Fibroblast of lung (primary cell): ENCODE data around the gene CACNA2D3. TPM values are rescaled to one million over a fixed set of nuclear protein-coding genes. Genes with fewer than 3 reads are reported as not detected.

Experiments used
- DNase-seq, 2 donors: peaks; one replicate each; pipeline versions ENCODE4 v3.0.0 to v3.0.0-alpha.2; 2010; ENCODE audit warnings: low read depth in 2 of 2
- H2AFZ ChIP-seq: 2 replicates; pipeline ENCODE4 v1.5.1; 2012; ENCODE audit warnings: low read length, control low read depth, inconsistent platforms
- H3K27ac ChIP-seq: 2 replicates; pipeline ENCODE4 v1.5.1; 2011; ENCODE audit warnings: low read length, control low read depth; ENCODE audit not compliant: insufficient read depth
- H3K27me3 ChIP-seq: 2 replicates; pipeline ENCODE4 v1.5.1; 2011; ENCODE audit warnings: mild to moderate bottlenecking, low read length; ENCODE audit not compliant: control insufficient read depth, insufficient read depth
- H3K36me3 ChIP-seq: 2 replicates; pipeline ENCODE4 v1.5.1; 2011; ENCODE audit warnings: low read length; ENCODE audit not compliant: control insufficient read depth, insufficient read depth
- H3K4me1 ChIP-seq: 2 replicates; pipeline ENCODE4 v1.5.1; 2011; ENCODE audit warnings: low read length; ENCODE audit not compliant: control insufficient read depth, insufficient read depth; ENCODE audit errors: extremely low read depth
- H3K4me2 ChIP-seq: 2 replicates; pipeline ENCODE4 v1.5.1; 2011; ENCODE audit warnings: low read length, control low read depth; ENCODE audit not compliant: insufficient read depth; ENCODE audit errors: extremely low read depth
- H3K4me3 ChIP-seq, 4 experiments: fragments of 200-600 bp in 1 of 4; sonication (generic) in 1 of 4; replicated peaks in 1 of 4; 2 replicates each; pipeline ENCODE4 v1.5.1; 2011 to 2016; ENCODE audit warnings: low read length in 4 of 4, low read depth in 3 of 4, mild to moderate bottlenecking in 3 of 4, control low read depth in 2 of 4, inconsistent platforms in 1 of 4, mixed read lengths in 1 of 4; ENCODE audit not compliant: insufficient read depth in 1 of 4; ENCODE audit errors: control extremely low read depth in 1 of 4
- H3K79me2 ChIP-seq: 2 replicates; pipeline ENCODE4 v1.5.1; 2012; ENCODE audit warnings: mild to moderate bottlenecking, low read length, inconsistent platforms; ENCODE audit not compliant: control insufficient read depth, insufficient read depth
- H3K9ac ChIP-seq: 2 replicates; pipeline ENCODE4 v1.5.1; 2011; ENCODE audit warnings: mild to moderate bottlenecking, low read length, control low read depth; ENCODE audit not compliant: insufficient read depth
- H3K9me3 ChIP-seq: 2 replicates; pipeline ENCODE4 v1.5.1; 2012; ENCODE audit warnings: low read depth, low read length; ENCODE audit not compliant: control insufficient read depth, insufficient read depth
- H4K20me1 ChIP-seq: 2 replicates; pipeline ENCODE4 v1.5.1; 2011; ENCODE audit warnings: low read length; ENCODE audit not compliant: control insufficient read depth, insufficient read depth; ENCODE audit errors: extremely low read depth
- CTCF ChIP-seq, 2 donors: IDR thresholded peaks in 1 of 2; conservative IDR thresholded peaks in 1 of 2; 1 replicate in 1 of 2; 2 replicates in 1 of 2; pipeline ENCODE4 v1.5.1; 2011 to 2012; ENCODE audit warnings: low read length in 2 of 2, control low read depth in 1 of 2, inconsistent platforms in 1 of 2, low read depth in 1 of 2, mild to moderate bottlenecking in 1 of 2
- EZH2 ChIP-seq: IDR thresholded peaks from 2 replicates; pipeline ENCODE4 v1.5.1; 2012; ENCODE audit warnings: low read length, control low read depth, mild to moderate bottlenecking; ENCODE audit errors: missing control alignments
- polyA plus RNA-seq, 2 donors: library from polyadenylated mRNA; depleted of rRNA in 1 of 2; stranded (reverse) in 1 of 2; unstranded in 1 of 2; fragments of >200 nt; gene quantifications; 2 replicates each; pipeline ENCODE4 v1.2.1, GENCODE V29; 2011 to 2012; ENCODE audit warnings: missing spikeins in 1 of 2
- total RNA-seq: library from RNA; depleted of rRNA; stranded (reverse); fragments of >200 nt; gene quantifications from 2 replicates; pipeline ENCODE4 v1.2.1, GENCODE V29; 2014

Gene CACNA2D3
- total and polyA plus RNA-seq, 2 donors (not counting 1 experiment from before 2014, with no cell fraction given), result 1.8 to 11.5 TPM

- H3K4me2 ChIP-seq, result no peak overlapping the region
- no peaks in the 10 kb centered on the region for H3K9me3 ChIP-seq
- peak in 1 of 2 donors; percentile 2 for DNase-seq
- TF ChIP-seq CTCF (conservative IDR thresholded peaks at IDR 0.05 in 1 of 2, IDR thresholded peaks at IDR 0.05 in 1 of 2; ENCODE audit: low read depth in 1 of 2, low read length in 2 of 2) (peak; percentile 6 to 36), EZH2 (no peak)
- no peaks in the 10 kb centered on the region for H3K79me2 ChIP-seq
- no peaks in the 10 kb centered on the region for H3K4me1 ChIP-seq
- H3K4me3 ChIP-seq, result no peak overlapping the region
- no peaks in the 10 kb centered on the region for H4K20me1 ChIP-seq
- H3K27ac ChIP-seq, result no peak overlapping the region
- H2AFZ ChIP-seq, result no peak overlapping the region
- no peaks in the 10 kb centered on the region for H3K27me3 ChIP-seq
- H3K36me3 ChIP-seq, result no peaks in the 10 kb centered on the region
- no peak overlapping the region for H3K9ac ChIP-seq
These were observed 24.3 kb downstream of the CACNA2D3 start for GRCh38 chr3:54146506-54147239.

GRCh38 chr3:54150864-54151467 lies 28.6 kb downstream of the CACNA2D3 start:
- TF ChIP-seq EZH2 (no peak), CTCF (conservative IDR thresholded peaks at IDR 0.05 in 1 of 2, IDR thresholded peaks at IDR 0.05 in 1 of 2; ENCODE audit: low read depth in 1 of 2, low read length in 2 of 2) (no peak)
- Histone ChIP-seq H3K36me3 (no peaks in the 10 kb centered on the region), H3K9me3 (no peaks in the 10 kb centered on the region), H3K4me2 (no peak overlapping the region), H3K4me1 (no peaks in the 10 kb centered on the region), H3K9ac (no peak overlapping the region), H3K27me3 (no peaks in the 10 kb centered on the region), H3K27ac (no peak overlapping the region), H3K4me3 (no peak overlapping the region), H4K20me1 (no peaks in the 10 kb centered on the region), H2AFZ (no peak overlapping the region), H3K79me2 (no peaks in the 10 kb centered on the region)
- no peak for DNase-seq

- Histone ChIP-seq H4K20me1 (no peaks in the 10 kb centered on the region), H3K9me3 (no peaks in the 10 kb centered on the region), H2AFZ (no peak overlapping the region), H3K9ac (no peak overlapping the region), H3K36me3 (no peaks in the 10 kb centered on the region), H3K4me2 (no peak overlapping the region), H3K4me1 (no peaks in the 10 kb centered on the region), H3K27me3 (no peaks in the 10 kb centered on the region), H3K4me3 (no peak overlapping the region), H3K79me2 (no peaks in the 10 kb centered on the region), H3K27ac (no peak overlapping the region)
- no peak for DNase-seq
- TF ChIP-seq EZH2 (no peak), CTCF (conservative IDR thresholded peaks at IDR 0.05 in 1 of 2, IDR thresholded peaks at IDR 0.05 in 1 of 2; ENCODE audit: low read depth in 1 of 2, low read length in 2 of 2) (no peak)
These were observed 31.1 kb downstream of the CACNA2D3 start for GRCh38 chr3:54153477-54153876.
